ENCODE measurements around the gene MADD. TPM values are rescaled to one million over a fixed set of nuclear protein-coding genes. Genes with fewer than 3 reads are reported as not detected.

Gene MADD
- total RNA-seq, 1 experiment from 2014 or later: 31.2 TPM

DNA sequence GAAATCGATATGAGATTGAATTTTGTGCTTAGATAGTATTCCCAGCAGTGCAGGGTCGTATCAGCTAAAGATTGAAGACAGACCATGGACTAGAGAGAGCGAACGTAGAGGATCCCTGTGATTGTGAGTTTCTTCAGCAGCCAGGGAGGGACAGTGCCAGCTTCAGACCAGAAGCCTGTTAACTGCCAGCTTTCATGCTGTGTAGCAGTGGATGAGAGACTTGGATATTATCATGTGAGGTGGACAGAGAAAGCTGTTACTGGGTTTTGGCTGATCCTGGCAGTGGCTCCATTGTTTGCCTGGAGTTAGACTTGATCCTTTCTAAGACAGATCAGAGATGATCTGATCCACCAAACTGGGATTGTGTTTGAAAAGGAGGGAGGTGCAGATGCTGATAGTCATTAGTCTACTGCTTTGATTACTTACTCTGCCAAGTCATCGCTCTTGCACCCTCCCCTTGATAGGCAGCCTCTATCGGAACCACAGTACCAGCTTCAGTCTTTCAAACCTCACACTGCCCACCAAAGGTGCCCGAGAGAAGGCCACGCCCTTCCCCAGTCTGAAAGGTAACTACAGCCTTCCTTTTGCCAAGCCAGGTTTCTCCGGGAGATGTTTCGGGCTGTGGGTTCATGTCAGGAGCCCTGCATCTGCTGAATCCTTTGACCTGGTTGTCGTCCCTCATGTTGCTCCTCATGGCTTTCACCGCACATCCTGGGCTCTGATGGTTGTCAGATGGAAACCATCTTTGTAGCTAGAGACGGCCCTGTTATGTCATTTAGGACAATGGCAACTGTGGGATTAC, 16.2 kb downstream of the MADD start:
- H3K79me2 ChIP-seq (ENCODE audit: low read length): no peaks in the 10 kb centered on the region
- no peaks in the 10 kb centered on the region for H4K20me1 ChIP-seq (ENCODE audit: insufficient read depth, low read depth, low read length)
- no peak for DNase-seq
- H3K27me3 ChIP-seq (ENCODE audit: low read length): no peaks in the 10 kb centered on the region
- H3K36me3 ChIP-seq (ENCODE audit: insufficient read depth, low read length): peaks cover 45% of the 10 kb centered on the region
- no peak overlapping the region for H3K4me2 ChIP-seq (ENCODE audit: low read depth, low read length, poor library complexity, severe bottlenecking)
- H3K27ac ChIP-seq (ENCODE audit: low read length): no peak overlapping the region
- H3K9me3 ChIP-seq (ENCODE audit: low read length): no peaks in the 10 kb centered on the region
- no peaks in the 10 kb centered on the region for H3K9me2 ChIP-seq (replicated peaks; ENCODE audit: insufficient read depth, low read length)
- no peak overlapping the region for H3K9ac ChIP-seq (ENCODE audit: low read length)
- H3K4me3 ChIP-seq (ENCODE audit: low read length): no peak overlapping the region
- H3K4me1 ChIP-seq (ENCODE audit: low read length): no peaks in the 10 kb centered on the region
- H2AFZ ChIP-seq (ENCODE audit: low read length): no peak overlapping the region

DNA sequence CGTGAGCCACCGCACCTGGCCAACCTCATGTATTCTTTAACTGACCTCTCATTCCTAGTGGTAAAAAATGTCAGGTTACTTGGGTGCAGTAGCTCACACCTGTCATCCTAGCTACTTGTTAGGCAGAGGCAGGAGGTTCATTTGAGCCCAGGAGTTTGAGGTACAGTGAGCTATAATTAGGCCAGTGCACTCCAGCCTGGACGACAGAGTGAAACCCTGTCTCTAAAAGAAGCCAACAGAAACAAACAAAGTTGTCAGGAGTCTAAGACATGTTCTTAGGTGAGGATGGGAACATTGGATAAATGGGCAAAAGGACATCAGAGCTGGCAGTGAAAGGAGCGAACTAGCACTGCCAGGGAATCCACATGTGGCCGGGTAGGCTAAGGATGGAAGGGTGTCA, 18.1 kb downstream of the MADD start:
- H3K9me2 ChIP-seq (replicated peaks; ENCODE audit: insufficient read depth, low read length): no peaks in the 10 kb centered on the region
- H3K27ac ChIP-seq (ENCODE audit: low read length): no peak overlapping the region
- no peak overlapping the region for H2AFZ ChIP-seq (ENCODE audit: low read length)

GRCh38 chr11:47289856-47290255, 19.9 kb downstream of the MADD start:
- H3K27me3 ChIP-seq (ENCODE audit: low read length): no peaks in the 10 kb centered on the region
- no peaks in the 10 kb centered on the region for H3K79me2 ChIP-seq (ENCODE audit: low read length)
- no peak overlapping the region for H3K9ac ChIP-seq (ENCODE audit: low read length)
- no peak for DNase-seq
- H3K9me3 ChIP-seq (ENCODE audit: low read length): no peaks in the 10 kb centered on the region
- no peak overlapping the region for H3K4me3 ChIP-seq (ENCODE audit: low read length)
- H3K27ac ChIP-seq (ENCODE audit: low read length): no peak overlapping the region
- no peak overlapping the region for H2AFZ ChIP-seq (ENCODE audit: low read length)
- no peak overlapping the region for H3K4me2 ChIP-seq (ENCODE audit: low read depth, low read length, poor library complexity, severe bottlenecking)
- H3K36me3 ChIP-seq (ENCODE audit: insufficient read depth, low read length): peaks cover 51% of the 10 kb centered on the region
- no peaks in the 10 kb centered on the region for H3K4me1 ChIP-seq (ENCODE audit: low read length)
- no peaks in the 10 kb centered on the region for H3K9me2 ChIP-seq (replicated peaks; ENCODE audit: insufficient read depth, low read length)
- no peaks in the 10 kb centered on the region for H4K20me1 ChIP-seq (ENCODE audit: insufficient read depth, low read depth, low read length)

More for the DNA sequence above, 18.1 kb downstream of the MADD start:
- Histone ChIP-seq H4K20me1 (ENCODE audit: insufficient read depth, low read depth, low read length) (no peaks in the 10 kb centered on the region), H3K4me2 (ENCODE audit: low read depth, low read length, poor library complexity, severe bottlenecking) (no peak overlapping the region), H3K4me3 (ENCODE audit: low read length) (no peak overlapping the region), H3K27me3 (ENCODE audit: low read length) (no peaks in the 10 kb centered on the region), H3K36me3 (ENCODE audit: insufficient read depth, low read length) (peaks cover 51% of the 10 kb centered on the region), H3K9ac (ENCODE audit: low read length) (no peak overlapping the region), H3K4me1 (ENCODE audit: low read length) (no peaks in the 10 kb centered on the region), H3K9me3 (ENCODE audit: low read length) (no peaks in the 10 kb centered on the region), H3K79me2 (ENCODE audit: low read length) (no peaks in the 10 kb centered on the region)
- DNase-seq: no peak

DNA sequence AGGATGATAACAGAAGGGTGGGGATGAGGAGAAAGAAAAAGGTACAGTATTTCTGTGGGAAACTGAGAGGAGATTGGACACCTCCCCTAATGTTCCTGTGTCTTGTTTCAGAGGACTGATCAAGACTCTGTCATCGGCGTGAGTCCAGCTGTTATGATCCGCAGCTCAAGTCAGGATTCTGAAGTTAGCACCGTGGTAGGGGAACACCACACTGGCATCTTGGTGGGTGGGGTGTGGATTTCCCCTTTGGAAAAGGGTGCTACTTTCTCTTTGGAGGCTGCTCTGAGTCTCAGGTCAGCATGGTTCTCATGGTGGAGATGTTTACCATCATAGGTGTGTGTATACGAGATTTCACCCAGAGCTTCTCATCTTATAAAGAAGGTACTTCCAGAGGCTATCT, 25.5 kb downstream of the MADD start:
- H3K9me2 ChIP-seq (replicated peaks; ENCODE audit: insufficient read depth, low read length): no peaks in the 10 kb centered on the region
- no peak overlapping the region for H3K27ac ChIP-seq (ENCODE audit: low read length)
- peaks cover 75% of the 10 kb centered on the region for H3K36me3 ChIP-seq (ENCODE audit: insufficient read depth, low read length)

GRCh38 chr11:47296045-47296444, 26.1 kb downstream of the MADD start:
- H2AFZ ChIP-seq (ENCODE audit: low read length): no peak overlapping the region
- DNase-seq: no peak
- no peaks in the 10 kb centered on the region for H3K9me2 ChIP-seq (replicated peaks; ENCODE audit: insufficient read depth, low read length)
- H4K20me1 ChIP-seq (ENCODE audit: insufficient read depth, low read depth, low read length): no peaks in the 10 kb centered on the region
- no peaks in the 10 kb centered on the region for H3K27me3 ChIP-seq (ENCODE audit: low read length)
- no peaks in the 10 kb centered on the region for H3K4me1 ChIP-seq (ENCODE audit: low read length)
- H3K9ac ChIP-seq (ENCODE audit: low read length): no peak overlapping the region
- H3K36me3 ChIP-seq (ENCODE audit: insufficient read depth, low read length): peaks cover 73% of the 10 kb centered on the region
- peaks cover 8% of the 10 kb centered on the region for H3K79me2 ChIP-seq (ENCODE audit: low read length)
- H3K4me3 ChIP-seq (ENCODE audit: low read length): no peak overlapping the region
- no peaks in the 10 kb centered on the region for H3K9me3 ChIP-seq (ENCODE audit: low read length)
- no peak overlapping the region for H3K4me2 ChIP-seq (ENCODE audit: low read depth, low read length, poor library complexity, severe bottlenecking)
- H3K27ac ChIP-seq (ENCODE audit: low read length): no peak overlapping the region

More for the DNA sequence above, 25.5 kb downstream of the MADD start:
- Histone ChIP-seq H3K4me2 (ENCODE audit: low read depth, low read length, poor library complexity, severe bottlenecking) (no peak overlapping the region), H3K9ac (ENCODE audit: low read length) (no peak overlapping the region), H3K4me3 (ENCODE audit: low read length) (no peak overlapping the region), H4K20me1 (ENCODE audit: insufficient read depth, low read depth, low read length) (no peaks in the 10 kb centered on the region), H2AFZ (ENCODE audit: low read length) (no peak overlapping the region), H3K79me2 (ENCODE audit: low read length) (peaks cover 8% of the 10 kb centered on the region), H3K9me3 (ENCODE audit: low read length) (no peaks in the 10 kb centered on the region), H3K4me1 (ENCODE audit: low read length) (no peaks in the 10 kb centered on the region), H3K27me3 (ENCODE audit: low read length) (no peaks in the 10 kb centered on the region)
- no peak for DNase-seq

DNA sequence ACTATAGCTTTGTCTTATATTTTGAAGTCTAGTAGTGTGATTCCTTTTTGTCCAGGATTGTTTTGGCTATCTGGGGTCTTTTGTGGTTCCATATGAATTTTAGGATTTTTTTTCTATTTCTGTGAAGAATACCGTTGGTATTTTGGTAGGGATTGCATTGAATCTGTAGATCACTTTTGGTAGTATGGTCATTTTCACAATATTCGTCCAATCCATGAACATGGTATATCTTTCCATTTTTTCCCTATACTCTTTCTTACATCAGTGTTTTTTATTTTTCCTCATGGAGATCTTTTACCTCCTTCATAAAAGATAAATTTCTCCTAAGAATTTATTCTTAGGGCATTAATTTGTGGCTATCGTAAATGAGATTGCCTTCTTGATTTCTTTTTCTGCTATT, 29.1 kb downstream of the MADD start:
- Histone ChIP-seq H3K9me3 (ENCODE audit: low read length) (no peaks in the 10 kb centered on the region), H2AFZ (ENCODE audit: low read length) (no peak overlapping the region), H3K36me3 (ENCODE audit: insufficient read depth, low read length) (peaks cover 71% of the 10 kb centered on the region), H4K20me1 (ENCODE audit: insufficient read depth, low read depth, low read length) (no peaks in the 10 kb centered on the region), H3K27ac (ENCODE audit: low read length) (no peak overlapping the region), H3K79me2 (ENCODE audit: low read length) (peaks cover 16% of the 10 kb centered on the region), H3K9ac (ENCODE audit: low read length) (no peak overlapping the region), H3K9me2 (replicated peaks; ENCODE audit: insufficient read depth, low read length) (no peaks in the 10 kb centered on the region), H3K27me3 (ENCODE audit: low read length) (no peaks in the 10 kb centered on the region), H3K4me3 (ENCODE audit: low read length) (no peak overlapping the region), H3K4me2 (ENCODE audit: low read depth, low read length, poor library complexity, severe bottlenecking) (no peak overlapping the region), H3K4me1 (ENCODE audit: low read length) (no peaks in the 10 kb centered on the region)
- DNase-seq: no peak

GRCh38 chr11:47302853-47303252, 32.9 kb downstream of the MADD start:
- no peak overlapping the region for H3K27ac ChIP-seq (ENCODE audit: low read length)

DNA sequence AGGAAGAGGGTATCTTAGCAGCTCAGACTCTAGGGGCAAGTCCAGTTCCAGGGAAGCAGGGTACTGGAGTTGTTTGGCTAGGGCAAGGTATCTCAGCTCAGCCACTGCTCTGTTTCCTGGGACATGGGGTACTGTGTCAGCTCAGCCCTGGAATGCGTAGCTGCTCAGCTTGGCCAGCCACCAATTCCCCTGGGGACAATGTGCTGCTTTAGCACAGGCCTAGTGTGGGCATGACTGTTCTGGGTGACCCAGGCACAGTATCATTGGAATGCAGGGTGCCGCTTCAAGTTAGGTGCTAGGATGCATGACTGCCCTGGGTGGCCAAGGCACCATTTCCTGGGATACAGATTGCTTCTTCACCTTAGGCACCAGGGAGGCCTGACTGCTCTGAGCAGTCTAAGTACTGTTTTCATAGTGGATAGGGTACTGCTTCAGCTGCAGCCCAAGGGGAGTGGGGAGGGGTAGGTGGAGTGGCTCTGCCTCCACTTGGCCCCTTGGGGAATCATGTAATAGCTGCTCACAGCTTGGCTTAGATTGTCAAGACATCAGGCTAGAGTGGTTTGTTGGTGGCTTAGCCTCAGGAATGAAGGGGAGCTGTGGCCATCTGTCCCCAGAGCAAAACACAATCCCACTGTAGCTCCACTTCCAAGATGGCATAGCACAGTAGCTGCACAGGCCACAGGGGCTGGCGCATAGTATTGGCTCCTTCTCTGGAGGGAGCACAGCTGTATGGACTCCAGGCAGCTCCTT, 36.0 kb downstream of the MADD start:
- Histone ChIP-seq H3K36me3 (ENCODE audit: insufficient read depth, low read length) (peaks cover 31% of the 10 kb centered on the region), H3K9me3 (ENCODE audit: low read length) (no peaks in the 10 kb centered on the region), H3K9me2 (replicated peaks; ENCODE audit: insufficient read depth, low read length) (no peaks in the 10 kb centered on the region), H4K20me1 (ENCODE audit: insufficient read depth, low read depth, low read length) (no peaks in the 10 kb centered on the region; the same call in 1 of the 2 replicates), H3K4me1 (ENCODE audit: low read length) (peaks cover 21% of the 10 kb centered on the region), H3K9ac (ENCODE audit: low read length) (peak overlapping the region; percentile 32), H3K4me3 (ENCODE audit: low read length) (no peak overlapping the region), H2AFZ (ENCODE audit: low read length) (no peak overlapping the region), H3K79me2 (ENCODE audit: low read length) (peaks cover 14% of the 10 kb centered on the region; the same call in 1 of the 2 replicates), H3K27me3 (ENCODE audit: low read length) (no peaks in the 10 kb centered on the region), H3K27ac (ENCODE audit: low read length) (peak overlapping the region; percentile 65), H3K4me2 (ENCODE audit: low read depth, low read length, poor library complexity, severe bottlenecking) (peak overlapping the region; percentile 15)
- DNase-seq: no peak

More at GRCh38 chr11:47302853-47303252, 32.9 kb downstream of the MADD start:
- H3K36me3 ChIP-seq (ENCODE audit: insufficient read depth, low read length): peaks cover 46% of the 10 kb centered on the region
- H3K4me1 ChIP-seq (ENCODE audit: low read length): peaks cover 21% of the 10 kb centered on the region
- H3K4me3 ChIP-seq (ENCODE audit: low read length): no peak overlapping the region
- H3K79me2 ChIP-seq (ENCODE audit: low read length): peaks cover 21% of the 10 kb centered on the region
- no peak overlapping the region for H3K4me2 ChIP-seq (ENCODE audit: low read depth, low read length, poor library complexity, severe bottlenecking)
- H3K9me3 ChIP-seq (ENCODE audit: low read length): no peaks in the 10 kb centered on the region
- no peak for DNase-seq
- H2AFZ ChIP-seq (ENCODE audit: low read length): no peak overlapping the region
- H4K20me1 ChIP-seq (ENCODE audit: insufficient read depth, low read depth, low read length): no peaks in the 10 kb centered on the region; the same call in 1 of the 2 replicates
- H3K9me2 ChIP-seq (replicated peaks; ENCODE audit: insufficient read depth, low read length): no peaks in the 10 kb centered on the region
- no peak overlapping the region for H3K9ac ChIP-seq (ENCODE audit: low read length)
- no peaks in the 10 kb centered on the region for H3K27me3 ChIP-seq (ENCODE audit: low read length)

All from Karpas-422 (cell line).